SW480 (cell line): ENCODE data around the gene DSCAML1.

ENCODE experiments used
- DNase-seq: peaks from one replicate; pipeline ENCODE4 v3.0.0-alpha.2; 2016; ENCODE audit warnings: low spot score

Gene DSCAML1

GRCh38 chr11:117547195-117547850, 249.7 kb downstream of the DSCAML1 start:
- no peak for DNase-seq

GRCh38 chr11:117546431-117547194, 250.4 kb downstream of the DSCAML1 start:
- no peak for DNase-seq

- no peak for DNase-seq
Measured at GRCh38 chr11:117545706-117546105, 251.3 kb downstream of the DSCAML1 start.

- no peak for DNase-seq
Measured at GRCh38 chr11:117544130-117544800, 252.8 kb downstream of the DSCAML1 start.

- DNase-seq = no peak
Measured at GRCh38 chr11:117541211-117541610, 255.8 kb downstream of the DSCAML1 start.

GRCh38 chr11:117538263-117539135, 258.5 kb downstream of the DSCAML1 start:
- DNase-seq = no peak

- DNase-seq = no peak
Measured at GRCh38 chr11:117535850-117536411, 261.1 kb downstream of the DSCAML1 start.

GRCh38 chr11:117535201-117535849, 261.7 kb downstream of the DSCAML1 start:
- DNase-seq = peak; percentile 22

- DNase-seq = no peak
Measured at GRCh38 chr11:117532568-117532967, 264.4 kb downstream of the DSCAML1 start.

GRCh38 chr11:117529816-117530215, 267.2 kb downstream of the DSCAML1 start:
- DNase-seq = no peak

- peak; percentile 80 for DNase-seq
Measured at GRCh38 chr11:117528097-117528721, 268.8 kb downstream of the DSCAML1 start.

GRCh38 chr11:117527271-117527670, 269.7 kb downstream of the DSCAML1 start:
- no peak for DNase-seq

GRCh38 chr11:117525866-117526542, 271.0 kb downstream of the DSCAML1 start:
- no peak for DNase-seq

GRCh38 chr11:117524468-117525183, 272.4 kb downstream of the DSCAML1 start:
- DNase-seq = no peak

- DNase-seq = no peak
Measured at GRCh38 chr11:117523680-117524079, 273.3 kb downstream of the DSCAML1 start.

GRCh38 chr11:117521974-117522373, 275.0 kb downstream of the DSCAML1 start:
- no peak for DNase-seq

GRCh38 chr11:117520966-117521365, 276.1 kb downstream of the DSCAML1 start:
- DNase-seq = no peak

GRCh38 chr11:117520201-117520600, 276.8 kb downstream of the DSCAML1 start:
- DNase-seq = no peak

- no peak for DNase-seq
Measured at GRCh38 chr11:117519590-117519989, 277.4 kb downstream of the DSCAML1 start.
